DOHH2 (cell line): Measurements from ENCODE around the gene GPR3.
"Not testable (repeated sequence)": the region's sequence is repeated elsewhere in the genome, so short reads cannot be mapped to it uniquely, and the experiment has no call there.

ENCODE experiments used
- H3F3A ChIP-seq: fragments of 200-600 bp; sonication (generic), shearing (Covaris generic); 2 replicates; pipeline ENCODE4 v1.6.0; 2016; ENCODE audit warnings: antibody characterized with exemption, mild to moderate bottlenecking; ENCODE audit not compliant: control insufficient read depth, insufficient read depth
- H3K27ac ChIP-seq: fragments of 200-600 bp; sonication (generic); 2 replicates; pipeline ENCODE4 v1.5.1; 2014; ENCODE audit warnings: low read depth, mild to moderate bottlenecking, low read length, moderate library complexity
- H3K27me3 ChIP-seq: fragments of 200-600 bp; sonication (generic); 2 replicates; pipeline ENCODE4 v1.6.1; 2014; ENCODE audit warnings: mild to moderate bottlenecking, low read length, mixed read lengths; ENCODE audit not compliant: control insufficient read depth
- H3K36me3 ChIP-seq: fragments of 200-600 bp; sonication (generic); 2 replicates; pipeline ENCODE4 v1.6.1; 2014; ENCODE audit warnings: mild to moderate bottlenecking, low read length, moderate library complexity, mixed read lengths; ENCODE audit not compliant: control insufficient read depth
- H3K4me1 ChIP-seq: fragments of 200-600 bp; sonication (generic); 2 replicates; pipeline ENCODE4 v1.6.1; 2014; ENCODE audit warnings: mild to moderate bottlenecking, low read length, mixed read lengths; ENCODE audit not compliant: control insufficient read depth
- H3K4me2 ChIP-seq: fragments of 200-600 bp; sonication (generic); 2 replicates; pipeline ENCODE4 v1.6.0; 2014; ENCODE audit warnings: mild to moderate bottlenecking, low read length, moderate library complexity
- H3K4me3 ChIP-seq: fragments of 200-600 bp; sonication (generic); 2 replicates; pipeline ENCODE4 v1.5.1; 2014; ENCODE audit warnings: mild to moderate bottlenecking, low read length, mixed read lengths
- H3K79me2 ChIP-seq: fragments of 200-600 bp; sonication (generic); 2 replicates; pipeline ENCODE4 v1.6.1; 2014; ENCODE audit warnings: mild to moderate bottlenecking, low read length, mixed read lengths; ENCODE audit not compliant: control insufficient read depth
- H3K9me2 ChIP-seq: fragments of 200-600 bp; sonication (generic); replicated peaks from 2 replicates; pipeline ENCODE4 v1.6.1; 2014; ENCODE audit warnings: mild to moderate bottlenecking, low read length, mixed read lengths; ENCODE audit not compliant: control insufficient read depth
- H3K9me3 ChIP-seq: fragments of 200-600 bp; sonication (generic); 2 replicates; pipeline ENCODE4 v1.6.1; 2014; ENCODE audit warnings: antibody characterized with exemption, low read length, mixed read lengths; ENCODE audit not compliant: control insufficient read depth, insufficient read depth
- H4K20me1 ChIP-seq: fragments of 200-600 bp; sonication (generic); 2 replicates; pipeline ENCODE4 v1.6.0; 2014; ENCODE audit warnings: low read depth, mild to moderate bottlenecking, antibody characterized with exemption, low read length, moderate library complexity; ENCODE audit not compliant: control insufficient read depth, insufficient read depth
- EZH2phosphoT487 ChIP-seq: fragments of 200-600 bp; sonication (generic); IDR thresholded peaks from 2 replicates; pipeline ENCODE4 v1.6.1; 2017; ENCODE audit warnings: borderline replicate concordance, mild to moderate bottlenecking, antibody characterized with exemption, low read length, moderate library complexity, mixed read lengths
- TF ChIP-seq, protein P1 (sequence below): fragments of 200-600 bp; sonication (generic); IDR thresholded peaks from one replicate; pipeline ENCODE4 v1.5.1; 2014; ENCODE audit warnings: antibody characterized with exemption, mild to moderate bottlenecking, low read depth, low read length; ENCODE audit not compliant: poor library complexity, severe bottlenecking

The GPR3 gene

DNA sequence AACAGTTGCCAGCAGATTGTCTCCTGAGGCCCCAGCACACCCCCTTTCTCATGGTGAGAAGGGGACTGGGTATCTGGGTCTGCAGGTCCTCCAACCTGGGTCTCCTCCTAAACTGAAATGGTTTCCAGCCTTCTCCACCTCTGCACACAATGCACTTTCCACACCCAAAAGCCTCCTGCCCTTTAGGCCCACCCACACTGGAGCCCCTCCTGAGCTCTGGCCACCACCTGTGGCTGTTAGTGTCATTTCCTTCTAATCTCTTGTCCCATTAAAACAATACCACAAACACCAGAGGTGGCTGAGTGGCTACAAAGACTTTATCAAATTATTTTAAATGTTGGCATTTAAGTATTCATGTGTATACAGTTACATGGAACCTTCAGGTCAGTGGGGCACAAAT lies 11.5 kb downstream of the GPR3 start:
- Histone ChIP-seq H3K27ac (no peak overlapping the region), H3K36me3 (peaks cover 5% of the 10 kb centered on the region; the same call in 1 of the 2 replicates), H3K4me1 (peaks cover 22% of the 10 kb centered on the region), H3K4me2 (peak overlapping the region; percentile 16; the same call in 1 of the 2 replicates), H3K4me3 (no peak overlapping the region), H3K27me3 (no peaks in the 10 kb centered on the region), H3K79me2 (no peaks in the 10 kb centered on the region), H3K9me3 (no peaks in the 10 kb centered on the region), H4K20me1 (no peaks in the 10 kb centered on the region), H3F3A (0 out of 2 replicates have a peak, but pooled peaks cover 4% of the 10 kb centered on the region), H3K9me2 (no peaks in the 10 kb centered on the region)
- TF ChIP-seq, protein P1, sequence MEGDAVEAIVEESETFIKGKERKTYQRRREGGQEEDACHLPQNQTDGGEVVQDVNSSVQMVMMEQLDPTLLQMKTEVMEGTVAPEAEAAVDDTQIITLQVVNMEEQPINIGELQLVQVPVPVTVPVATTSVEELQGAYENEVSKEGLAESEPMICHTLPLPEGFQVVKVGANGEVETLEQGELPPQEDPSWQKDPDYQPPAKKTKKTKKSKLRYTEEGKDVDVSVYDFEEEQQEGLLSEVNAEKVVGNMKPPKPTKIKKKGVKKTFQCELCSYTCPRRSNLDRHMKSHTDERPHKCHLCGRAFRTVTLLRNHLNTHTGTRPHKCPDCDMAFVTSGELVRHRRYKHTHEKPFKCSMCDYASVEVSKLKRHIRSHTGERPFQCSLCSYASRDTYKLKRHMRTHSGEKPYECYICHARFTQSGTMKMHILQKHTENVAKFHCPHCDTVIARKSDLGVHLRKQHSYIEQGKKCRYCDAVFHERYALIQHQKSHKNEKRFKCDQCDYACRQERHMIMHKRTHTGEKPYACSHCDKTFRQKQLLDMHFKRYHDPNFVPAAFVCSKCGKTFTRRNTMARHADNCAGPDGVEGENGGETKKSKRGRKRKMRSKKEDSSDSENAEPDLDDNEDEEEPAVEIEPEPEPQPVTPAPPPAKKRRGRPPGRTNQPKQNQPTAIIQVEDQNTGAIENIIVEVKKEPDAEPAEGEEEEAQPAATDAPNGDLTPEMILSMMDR: no peak
- TF ChIP-seq EZH2phosphoT487: no peak

DNA sequence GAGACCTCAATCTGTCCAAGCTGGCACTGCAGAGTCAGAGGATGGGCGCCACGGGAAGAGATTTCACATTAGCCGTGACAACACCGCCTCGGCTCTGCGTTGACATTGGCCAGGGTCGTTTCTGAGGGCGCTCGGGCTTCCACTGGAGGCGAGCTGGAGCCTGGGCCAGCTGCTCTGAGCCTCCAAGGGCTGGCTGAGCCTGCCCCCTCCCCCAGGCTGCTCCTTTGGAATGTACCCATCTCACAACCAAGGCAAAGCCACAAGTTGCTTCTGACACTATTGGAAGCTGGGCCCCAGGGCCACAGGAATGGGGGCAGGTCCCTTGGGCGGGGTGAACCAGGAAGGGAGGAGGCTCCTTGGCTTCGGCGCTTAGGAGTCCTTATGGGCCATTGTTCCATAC lies 12.7 kb downstream of the GPR3 start:
- no peaks in the 10 kb centered on the region for H4K20me1 ChIP-seq
- TF ChIP-seq EZH2phosphoT487: no peak
- TF ChIP-seq, protein P1: no peak
- H3K4me3 ChIP-seq: no peak overlapping the region
- 0 out of 2 replicates have a peak, but pooled peaks cover 4% of the 10 kb centered on the region for H3F3A ChIP-seq
- no peaks in the 10 kb centered on the region for H3K79me2 ChIP-seq
- H3K36me3 ChIP-seq: peaks cover 11% of the 10 kb centered on the region
- no peaks in the 10 kb centered on the region for H3K9me2 ChIP-seq
- H3K9me3 ChIP-seq: no peaks in the 10 kb centered on the region
- H3K4me1 ChIP-seq: peaks cover 22% of the 10 kb centered on the region
- no peak overlapping the region for H3K27ac ChIP-seq
- H3K27me3 ChIP-seq: no peaks in the 10 kb centered on the region
- H3K4me2 ChIP-seq: no peak overlapping the region

DNA sequence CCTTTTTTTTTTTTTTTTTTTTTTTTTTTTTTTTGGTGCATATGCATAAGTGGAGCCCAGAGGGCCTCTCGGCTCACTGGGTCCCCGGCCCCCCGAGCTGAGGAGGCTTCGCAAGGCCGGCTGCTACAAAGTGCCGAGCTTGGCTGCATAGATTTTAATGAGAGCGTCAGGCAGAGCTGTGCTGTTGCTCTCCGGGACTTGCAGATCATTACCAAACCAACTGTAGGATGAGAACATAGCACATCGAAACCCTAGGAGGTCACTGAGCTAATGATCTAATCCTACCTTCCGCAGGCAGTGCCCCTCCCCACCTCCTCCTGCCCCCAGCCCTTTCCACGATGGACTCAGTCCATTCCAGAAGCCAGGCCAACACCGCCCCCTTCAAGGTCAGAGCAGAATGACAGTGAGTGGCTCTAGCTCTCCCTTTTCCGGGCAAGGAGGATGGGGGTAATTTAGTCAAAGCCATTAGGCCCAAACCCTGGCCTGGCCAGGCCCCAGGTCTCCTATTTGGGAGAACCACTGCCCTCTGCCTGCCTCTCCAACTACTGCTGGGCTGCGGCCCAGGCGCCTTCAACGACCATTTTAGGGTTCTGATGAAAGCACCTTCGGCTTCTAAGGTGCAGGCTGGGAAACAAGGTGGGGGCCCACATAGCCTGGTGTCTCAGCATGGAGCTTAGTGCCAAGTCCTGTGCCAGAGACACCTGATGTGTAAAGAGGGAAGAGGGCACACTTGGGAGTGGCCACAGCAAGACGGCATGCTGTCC lies 13.4 kb downstream of the GPR3 start:
- H3K9me2 ChIP-seq, H3F3A ChIP-seq, H3K4me2 ChIP-seq, H3K9me3 ChIP-seq, H3K4me3 ChIP-seq, H3K79me2 ChIP-seq, H3K27me3 ChIP-seq, H4K20me1 ChIP-seq, H3K27ac ChIP-seq: not testable (repeated sequence)
- Histone ChIP-seq H3K36me3 (peaks cover 18% of the 10 kb centered on the region), H3K4me1 (peaks cover 22% of the 10 kb centered on the region)

DNA sequence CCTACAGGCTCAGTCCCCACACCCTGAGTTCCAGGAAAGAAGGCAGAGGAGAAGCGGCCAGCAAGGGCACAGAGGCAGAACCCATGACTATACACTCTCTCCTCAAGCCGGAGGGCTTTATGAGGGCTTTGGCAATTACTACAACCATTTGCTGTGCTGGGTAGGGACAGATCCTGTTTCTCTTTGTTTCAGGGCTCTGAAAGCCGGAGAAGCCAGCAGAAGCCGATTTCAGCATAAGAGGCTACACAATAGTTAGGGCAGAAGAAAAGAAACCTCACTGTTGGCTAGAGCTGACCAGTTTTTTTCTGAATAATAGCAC lies 13.9 kb downstream of the GPR3 start:
- no peaks in the 10 kb centered on the region for H3K9me3 ChIP-seq
- H3K27ac ChIP-seq: no peak overlapping the region
- H3K27me3 ChIP-seq: no peaks in the 10 kb centered on the region
- H3K36me3 ChIP-seq: peaks cover 23% of the 10 kb centered on the region
- TF ChIP-seq, protein P1: no peak
- no peak for TF ChIP-seq EZH2phosphoT487
- 0 out of 2 replicates have a peak, but pooled peaks cover 4% of the 10 kb centered on the region for H3F3A ChIP-seq
- no peaks in the 10 kb centered on the region for H4K20me1 ChIP-seq
- H3K4me2 ChIP-seq: no peak overlapping the region
- H3K4me3 ChIP-seq: no peak overlapping the region
- peaks cover 22% of the 10 kb centered on the region for H3K4me1 ChIP-seq
- H3K9me2 ChIP-seq: no peaks in the 10 kb centered on the region
- H3K79me2 ChIP-seq: no peaks in the 10 kb centered on the region

DNA sequence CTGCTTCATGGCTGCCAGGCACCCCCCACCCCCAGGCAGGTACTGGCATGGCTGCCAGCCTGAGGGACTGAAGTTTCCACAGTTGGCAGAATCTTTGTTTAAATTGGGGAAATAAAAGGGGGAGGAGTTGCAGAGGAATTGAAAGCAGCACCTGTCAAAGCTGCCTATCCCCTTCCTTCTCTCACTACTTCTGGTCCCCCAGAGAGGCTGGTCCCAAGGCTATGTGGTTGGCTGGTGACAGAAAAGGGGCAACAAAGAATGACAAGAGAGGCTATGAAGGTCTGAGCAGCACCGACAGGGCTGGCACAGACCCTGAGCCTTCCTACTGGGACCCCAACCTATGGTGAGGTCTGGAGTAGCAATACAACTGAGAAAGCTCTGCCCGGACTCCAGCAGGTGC lies 14.4 kb downstream of the GPR3 start:
- not testable (repeated sequence) for H3K79me2 ChIP-seq, H4K20me1 ChIP-seq, H3K27ac ChIP-seq, H3K4me3 ChIP-seq, H3F3A ChIP-seq, H3K9me3 ChIP-seq, H3K4me2 ChIP-seq, H3K27me3 ChIP-seq, H3K9me2 ChIP-seq
- H3K36me3 ChIP-seq: peaks cover 24% of the 10 kb centered on the region
- peaks cover 22% of the 10 kb centered on the region for H3K4me1 ChIP-seq
